HepG2 (cell line): ENCODE results near the gene TBRG4. TPM values are rescaled to one million over a fixed set of nuclear protein-coding genes. Genes with fewer than 3 reads are reported as not detected.

Experiments used
- ATAC-seq: fragments of 200-7000 bp; cut with Tn5 transposase; 3 replicates; pipeline ENCODE4 v1.9.1; 2020; ENCODE audit warnings: mild to moderate bottlenecking, moderate library complexity
- BruUV-seq: library from RNA; stranded (reverse); fragments of 400-500 nt; replicated peaks from 2 replicates; lab custom pipeline; 2021; lab: Mats Ljungman, UMichigan
- CTCF ChIA-PET: fragments of 300-600 bp; formaldehyde crosslinking; extraction: SDS; loops from one replicate; lab custom pipeline; 2021; ENCODE audit warnings: low total read pairs, inconsistent platforms, low intra/inter-chr PET ratio; lab: Yijun Ruan, JAX
- POLR2A ChIA-PET: fragments of 350-600 bp; sonication (Branson Sonifier 250); formaldehyde crosslinking; loops from one replicate; lab custom pipeline; 2020; ENCODE audit warnings: antibody characterized with exemption, inconsistent platforms; lab: Yijun Ruan, JAX
- DNase-seq: peaks from one replicate; pipeline ENCODE4 v3.0.0-alpha.2; 2015; ENCODE audit warnings: low spot score
- FAIRE-seq: peaks from 3 replicates; lab custom pipeline; 2011; peaks lifted over from hg19 to GRCh38; lab: Jason Lieb, UNC
- H2AFZ ChIP-seq: one replicate; pipeline ENCODE4 v1.6.1; 2011; ENCODE audit warnings: low read length, inconsistent platforms
- H3K27ac ChIP-seq: fragments of 300-600 bp; 3 replicates; pipeline ENCODE4 v1.8.0; 2011; ENCODE audit warnings: mixed run types, mild to moderate bottlenecking, mixed read lengths, low read length, inconsistent platforms; ENCODE audit not compliant: insufficient read depth; ENCODE audit errors: extremely low read length
- H3K27me3 ChIP-seq, 2 experiments: fragments of 200-600 bp in 1 of 2; 2 replicates in 1 of 2; 3 replicates in 1 of 2; pipeline versions ENCODE4 v1.6.0 to v1.8.0; 2011; ENCODE audit warnings: low read length in 2 of 2, mild to moderate bottlenecking in 2 of 2, moderate library complexity in 2 of 2, inconsistent platforms in 1 of 2; ENCODE audit not compliant: insufficient read depth in 2 of 2, control insufficient read depth in 1 of 2
- H3K36me3 ChIP-seq, 2 experiments: fragments of 200-600 bp in 1 of 2; replicated peaks in 1 of 2; 2 replicates in 1 of 2; 3 replicates in 1 of 2; pipeline versions ENCODE4 v1.5.1 to v1.8.0; 2011; ENCODE audit warnings: low read length in 2 of 2, inconsistent platforms in 1 of 2; ENCODE audit not compliant: insufficient read depth in 2 of 2, control insufficient read depth in 1 of 2
- H3K4me1 ChIP-seq: 2 replicates; pipeline ENCODE4 v1.5.1; 2012; ENCODE audit warnings: low read length, inconsistent platforms; ENCODE audit not compliant: insufficient read depth
- H3K4me2 ChIP-seq: 2 replicates; pipeline ENCODE4 v1.6.0; 2011; ENCODE audit warnings: low read depth, low read length, inconsistent platforms
- H3K4me3 ChIP-seq, 3 experiments: fragments of 200-600 bp in 1 of 3; sonication (generic), shearing (Covaris generic) in 1 of 3; replicated peaks in 1 of 3; 2 replicates each; pipeline ENCODE4 v1.5.1; 2011 to 2016; ENCODE audit warnings: low read length in 3 of 3, inconsistent platforms in 2 of 3, low read depth in 2 of 3, mild to moderate bottlenecking in 2 of 3, control low read depth in 1 of 3, mixed read lengths in 1 of 3; ENCODE audit not compliant: insufficient read depth in 1 of 3
- H3K79me2 ChIP-seq: one replicate; pipeline ENCODE4 v1.6.1; 2011; ENCODE audit warnings: low read length, inconsistent platforms; ENCODE audit not compliant: insufficient read depth
- H3K9ac ChIP-seq: 2 replicates; pipeline ENCODE4 v1.6.0; 2011; ENCODE audit warnings: mild to moderate bottlenecking, low read depth, low read length, inconsistent platforms; ENCODE audit not compliant: insufficient read depth
- H3K9me3 ChIP-seq: 2 replicates; pipeline ENCODE4 v1.5.1; 2012; ENCODE audit warnings: mild to moderate bottlenecking, low read length
- H4K20me1 ChIP-seq: 2 replicates; pipeline ENCODE4 v1.6.0; 2011; ENCODE audit warnings: inconsistent platforms, mild to moderate bottlenecking, low read length, moderate library complexity; ENCODE audit not compliant: insufficient read depth
- CEBPG ChIP-seq: IDR thresholded peaks from 2 replicates; pipeline ENCODE4 v1.6.1; 2016
- RAD21 ChIP-seq: fragments of 450-650 bp; formaldehyde crosslinking; IDR thresholded peaks from 2 replicates; pipeline ENCODE4 v1.5.0; 2020; ENCODE audit warnings: mild to moderate bottlenecking
- ZFP36L2 ChIP-seq: sonication (generic); formaldehyde crosslinking; IDR thresholded peaks from 2 replicates; pipeline ENCODE4 v1.4.0; 2020; ENCODE audit warnings: missing genetic modification reagents
- ZMYM2 ChIP-seq: sonication (generic); formaldehyde crosslinking; IDR thresholded peaks from 2 replicates; pipeline ENCODE4 v1.8.0; 2022; ENCODE audit warnings: mild to moderate bottlenecking, missing genetic modification reagents
- ZNF354B ChIP-seq: sonication (generic); formaldehyde crosslinking; IDR thresholded peaks from 2 replicates; pipeline ENCODE4 v1.8.0; 2022; ENCODE audit warnings: mild to moderate bottlenecking, missing genetic modification reagents
- ZNF577 ChIP-seq: sonication (generic); formaldehyde crosslinking; IDR thresholded peaks from 2 replicates; pipeline ENCODE4 v1.4.0; 2020; ENCODE audit warnings: mild to moderate bottlenecking, low read depth, missing genetic modification reagents, borderline replicate concordance
- WGBS: methylation state at CpG from one replicate; pipeline ENCODE4 v1.1.6; 2017; ENCODE audit warnings: low lambda C conversion rate; 5-methylcytosine and 5-hydroxymethylcytosine counted together
- in situ Hi-C: cut with HindIII; loops from 2 replicates; pipeline ENCODE4 v1.10.0; 2017; ENCODE audit warnings: low pct_unique_long_range_greater_than_20kb; ENCODE audit not compliant: extremely low pct_ligation_motif_present
- intact Hi-C: fragments of 100-400 bp; cut with micrococcal nuclease; formaldehyde crosslinking; loops from one replicate; pipeline ENCODE4 v1.10.0; 2022; ENCODE audit not compliant: unreplicated experiment
- polyA plus RNA-seq, 8 experiments: library from polyadenylated mRNA; depleted of rRNA in 3 of 8; stranded (reverse) in 7 of 8; unstranded in 1 of 8; fragments of >200 nt; fragmentation: Illumina TruSeq in 4 of 8; extraction: Trizol in 4 of 8; gene quantifications; 2 replicates each; pipeline versions ENCODE4 v1.2.1 to v1.2.3, GENCODE V29; 2011 to 2016; ENCODE audit warnings: low read depth in 4 of 8, missing spikeins in 1 of 8, mixed read lengths in 1 of 8; ENCODE audit not compliant: insufficient read depth in 1 of 8
- total RNA-seq, 5 experiments: library from RNA; depleted of rRNA; stranded (reverse); fragments of >200 nt; fragmentation: Illumina TruSeq; extraction: Trizol; gene quantifications; 2 replicates each; pipeline ENCODE4 v1.2.3, GENCODE V29; 2016; ENCODE audit warnings: low read depth in 1 of 5
- TF ChIP-seq, protein P1 (sequence below), 2 experiments: sonication (generic) in 1 of 2; formaldehyde crosslinking in 1 of 2; IDR thresholded peaks; 2 replicates each; pipeline versions ENCODE4 v1.6.1 to v1.9.0; 2014 to 2022; ENCODE audit warnings: antibody characterized with exemption in 1 of 2, borderline replicate concordance in 1 of 2, inconsistent platforms in 1 of 2, low read depth in 1 of 2, missing genetic modification reagents in 1 of 2

The TBRG4 gene
- total and polyA plus RNA-seq, 2 of the 13 experiments (the other 11 are each of a cell fraction or from before 2014, with no cell fraction given), result 87.8 to 107 TPM

GRCh38 chr7:45119550-45119949 lies 8.1 kb upstream of the TBRG4 start (continued):
- TF ChIP-seq, protein P1, sequence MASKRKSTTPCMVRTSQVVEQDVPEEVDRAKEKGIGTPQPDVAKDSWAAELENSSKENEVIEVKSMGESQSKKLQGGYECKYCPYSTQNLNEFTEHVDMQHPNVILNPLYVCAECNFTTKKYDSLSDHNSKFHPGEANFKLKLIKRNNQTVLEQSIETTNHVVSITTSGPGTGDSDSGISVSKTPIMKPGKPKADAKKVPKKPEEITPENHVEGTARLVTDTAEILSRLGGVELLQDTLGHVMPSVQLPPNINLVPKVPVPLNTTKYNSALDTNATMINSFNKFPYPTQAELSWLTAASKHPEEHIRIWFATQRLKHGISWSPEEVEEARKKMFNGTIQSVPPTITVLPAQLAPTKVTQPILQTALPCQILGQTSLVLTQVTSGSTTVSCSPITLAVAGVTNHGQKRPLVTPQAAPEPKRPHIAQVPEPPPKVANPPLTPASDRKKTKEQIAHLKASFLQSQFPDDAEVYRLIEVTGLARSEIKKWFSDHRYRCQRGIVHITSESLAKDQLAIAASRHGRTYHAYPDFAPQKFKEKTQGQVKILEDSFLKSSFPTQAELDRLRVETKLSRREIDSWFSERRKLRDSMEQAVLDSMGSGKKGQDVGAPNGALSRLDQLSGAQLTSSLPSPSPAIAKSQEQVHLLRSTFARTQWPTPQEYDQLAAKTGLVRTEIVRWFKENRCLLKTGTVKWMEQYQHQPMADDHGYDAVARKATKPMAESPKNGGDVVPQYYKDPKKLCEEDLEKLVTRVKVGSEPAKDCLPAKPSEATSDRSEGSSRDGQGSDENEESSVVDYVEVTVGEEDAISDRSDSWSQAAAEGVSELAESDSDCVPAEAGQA (IDR thresholded peaks at IDR 0.05; ENCODE audit: low read depth), result no peak
- TF ChIP-seq, protein P1 (CRISPR knock-in tag; IDR thresholded peaks at IDR 0.05; ENCODE audit: borderline replicate concordance), result no peak
- no peak for TF ChIP-seq RAD21 (CRISPR knock-in tag)
- TF ChIP-seq ZMYM2 (CRISPR knock-in tag), result no peak
- TF ChIP-seq ZFP36L2, result no peak
- no peak for TF ChIP-seq ZNF354B (CRISPR knock-in tag)
- TF ChIP-seq, all 625 proteins: peak for 0

DNA sequence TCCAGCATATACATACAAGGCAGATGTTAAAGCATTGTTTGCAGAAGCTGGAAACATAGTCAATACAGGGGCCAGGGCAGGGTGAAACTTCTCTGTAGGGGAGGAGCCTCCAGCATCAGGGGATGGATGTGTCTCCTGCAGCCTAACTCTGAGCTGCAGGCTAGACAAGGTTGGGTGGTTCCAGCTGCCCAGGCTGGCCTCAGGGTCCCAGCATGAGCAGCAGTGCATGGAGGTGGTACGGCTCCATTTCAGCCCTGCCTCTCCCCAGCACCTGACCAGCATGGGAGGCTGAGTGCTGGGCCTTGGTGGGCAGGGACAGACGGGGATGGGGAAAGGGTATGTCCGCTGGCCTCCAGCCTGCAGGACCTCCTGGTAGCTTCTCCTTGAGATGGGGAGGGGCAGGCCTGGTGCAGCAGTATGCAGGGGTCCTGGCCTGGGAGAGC lies 7.4 kb upstream of the TBRG4 start:
- no CpG with 5 or more reads among the region's 3 CpGs for WGBS
- H3K4me1 ChIP-seq, result peaks cover 17% of the 10 kb centered on the region
- no peak overlapping the region for H3K9ac ChIP-seq
- TF ChIP-seq CEBPG (CRISPR knock-in tag) (no peak), ZNF577 (CRISPR knock-in tag) (no peak)
- no peak overlapping the region for H3K4me2 ChIP-seq
- no peaks in the 10 kb centered on the region for H4K20me1 ChIP-seq
- no peak overlapping the region for H2AFZ ChIP-seq
- H3K27ac ChIP-seq, result no peak overlapping the region
- DNase-seq, result no peak
- ATAC-seq, result peak; percentile 62
- POLR2A ChIA-PET, result no interaction called here
- no peak for FAIRE-seq
- in situ Hi-C loops (no loop called here), intact Hi-C loops (no loop called here)
- peaks cover 2 to 17% of the 10 kb centered on the region in 2 experiments; a peak in 2 of 5 replicates for H3K27me3 ChIP-seq
- CTCF ChIA-PET, result no interaction called here
- H3K36me3 ChIP-seq, result no peaks in the 10 kb centered on the region
- no peak overlapping the region for H3K4me3 ChIP-seq
- no peaks in the 10 kb centered on the region for H3K79me2 ChIP-seq
- BruUV-seq, result no TSS peak
- no peaks in the 10 kb centered on the region for H3K9me3 ChIP-seq
